Hepatocyte (in vitro differentiated cells): ENCODE measurements around the gene AKR7A2.

Experiments
- EZH2phosphoT487 ChIP-seq: fragments of 200-600 bp; sonication (generic); IDR thresholded peaks from one replicate; pipeline ENCODE4 v1.6.1; 2018; ENCODE audit warnings: antibody characterized with exemption, mild to moderate bottlenecking, low read depth, moderate library complexity; ENCODE audit not compliant: unreplicated experiment, severe bottlenecking
- TF ChIP-seq, protein P1 (sequence below): fragments of 200-600 bp; sonication (generic); IDR thresholded peaks from 2 replicates; pipeline ENCODE4 v1.5.1; 2016; ENCODE audit warnings: antibody characterized with exemption, mild to moderate bottlenecking; ENCODE audit not compliant: poor library complexity

DNA sequence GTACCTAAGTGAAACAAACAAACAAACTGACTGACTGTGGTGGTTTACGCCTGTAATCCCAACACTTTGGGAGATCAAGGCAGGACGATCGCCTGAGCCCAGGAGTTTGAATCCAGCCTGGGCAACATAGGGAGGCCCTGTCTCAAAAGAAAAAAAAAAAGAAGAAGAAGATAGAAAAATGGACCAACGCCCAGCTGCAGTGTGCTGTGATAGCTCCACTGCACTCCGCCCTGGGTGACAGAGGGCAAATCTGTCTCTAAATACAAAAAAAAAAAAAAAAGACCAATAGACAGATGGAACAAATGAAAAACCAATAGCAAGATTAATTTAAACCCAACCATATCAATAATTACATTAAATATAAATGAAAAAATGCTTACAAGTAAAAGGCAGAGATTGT lies 37.3 kb downstream of the AKR7A2 start:
- TF ChIP-seq, protein P1, sequence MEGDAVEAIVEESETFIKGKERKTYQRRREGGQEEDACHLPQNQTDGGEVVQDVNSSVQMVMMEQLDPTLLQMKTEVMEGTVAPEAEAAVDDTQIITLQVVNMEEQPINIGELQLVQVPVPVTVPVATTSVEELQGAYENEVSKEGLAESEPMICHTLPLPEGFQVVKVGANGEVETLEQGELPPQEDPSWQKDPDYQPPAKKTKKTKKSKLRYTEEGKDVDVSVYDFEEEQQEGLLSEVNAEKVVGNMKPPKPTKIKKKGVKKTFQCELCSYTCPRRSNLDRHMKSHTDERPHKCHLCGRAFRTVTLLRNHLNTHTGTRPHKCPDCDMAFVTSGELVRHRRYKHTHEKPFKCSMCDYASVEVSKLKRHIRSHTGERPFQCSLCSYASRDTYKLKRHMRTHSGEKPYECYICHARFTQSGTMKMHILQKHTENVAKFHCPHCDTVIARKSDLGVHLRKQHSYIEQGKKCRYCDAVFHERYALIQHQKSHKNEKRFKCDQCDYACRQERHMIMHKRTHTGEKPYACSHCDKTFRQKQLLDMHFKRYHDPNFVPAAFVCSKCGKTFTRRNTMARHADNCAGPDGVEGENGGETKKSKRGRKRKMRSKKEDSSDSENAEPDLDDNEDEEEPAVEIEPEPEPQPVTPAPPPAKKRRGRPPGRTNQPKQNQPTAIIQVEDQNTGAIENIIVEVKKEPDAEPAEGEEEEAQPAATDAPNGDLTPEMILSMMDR = no peak
- no peak for TF ChIP-seq EZH2phosphoT487
